ENCODE results near the gene LARP1. TPM values are rescaled to one million over a fixed set of nuclear protein-coding genes. Genes with fewer than 3 reads are reported as not detected.

The LARP1 gene
- total and polyA plus RNA-seq, 9 of the 15 experiments (the other 6 are each of a cell fraction or from before 2014, with no cell fraction given): 22.6 to 300 (median 92.0) TPM

DNA sequence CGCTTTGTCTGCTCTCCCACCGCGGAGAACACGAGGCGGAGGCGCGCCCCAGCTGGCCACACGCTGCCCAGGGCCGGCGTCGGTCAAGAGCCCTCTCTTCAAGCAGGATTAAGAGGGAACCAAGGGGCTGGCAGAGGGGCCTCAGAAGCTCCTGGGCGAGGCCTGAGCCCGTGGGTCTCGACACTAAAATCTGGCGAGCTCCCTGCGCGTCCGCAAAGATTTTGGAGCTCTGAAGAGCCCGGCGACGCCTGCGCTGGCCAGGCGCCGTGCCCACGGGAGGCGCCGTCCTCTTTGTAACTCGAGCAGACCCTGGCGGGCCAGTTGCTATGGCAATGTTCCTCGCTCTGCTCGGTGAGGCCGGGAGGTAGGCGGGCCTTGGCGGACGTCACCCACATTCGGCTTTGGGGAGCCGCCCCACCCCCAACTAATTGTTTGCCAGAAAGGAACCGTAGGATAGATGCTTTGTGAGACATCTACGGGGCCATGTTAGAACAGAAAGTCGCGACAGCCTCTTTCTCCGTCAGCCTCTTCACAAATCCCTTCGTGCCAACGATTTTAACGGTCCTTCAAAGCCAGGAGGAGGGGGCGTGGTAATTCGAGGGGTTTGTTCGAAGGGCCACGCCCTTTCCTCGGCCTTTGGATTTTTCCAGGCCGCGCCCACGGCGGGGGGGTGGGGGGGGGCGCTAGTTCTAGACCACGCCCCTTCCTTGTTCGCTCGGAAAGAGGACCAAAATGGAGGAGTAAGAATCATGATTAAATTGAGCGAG, 102.5 kb downstream of the LARP1 start (continued):
- TF ChIP-seq, protein P1, sequence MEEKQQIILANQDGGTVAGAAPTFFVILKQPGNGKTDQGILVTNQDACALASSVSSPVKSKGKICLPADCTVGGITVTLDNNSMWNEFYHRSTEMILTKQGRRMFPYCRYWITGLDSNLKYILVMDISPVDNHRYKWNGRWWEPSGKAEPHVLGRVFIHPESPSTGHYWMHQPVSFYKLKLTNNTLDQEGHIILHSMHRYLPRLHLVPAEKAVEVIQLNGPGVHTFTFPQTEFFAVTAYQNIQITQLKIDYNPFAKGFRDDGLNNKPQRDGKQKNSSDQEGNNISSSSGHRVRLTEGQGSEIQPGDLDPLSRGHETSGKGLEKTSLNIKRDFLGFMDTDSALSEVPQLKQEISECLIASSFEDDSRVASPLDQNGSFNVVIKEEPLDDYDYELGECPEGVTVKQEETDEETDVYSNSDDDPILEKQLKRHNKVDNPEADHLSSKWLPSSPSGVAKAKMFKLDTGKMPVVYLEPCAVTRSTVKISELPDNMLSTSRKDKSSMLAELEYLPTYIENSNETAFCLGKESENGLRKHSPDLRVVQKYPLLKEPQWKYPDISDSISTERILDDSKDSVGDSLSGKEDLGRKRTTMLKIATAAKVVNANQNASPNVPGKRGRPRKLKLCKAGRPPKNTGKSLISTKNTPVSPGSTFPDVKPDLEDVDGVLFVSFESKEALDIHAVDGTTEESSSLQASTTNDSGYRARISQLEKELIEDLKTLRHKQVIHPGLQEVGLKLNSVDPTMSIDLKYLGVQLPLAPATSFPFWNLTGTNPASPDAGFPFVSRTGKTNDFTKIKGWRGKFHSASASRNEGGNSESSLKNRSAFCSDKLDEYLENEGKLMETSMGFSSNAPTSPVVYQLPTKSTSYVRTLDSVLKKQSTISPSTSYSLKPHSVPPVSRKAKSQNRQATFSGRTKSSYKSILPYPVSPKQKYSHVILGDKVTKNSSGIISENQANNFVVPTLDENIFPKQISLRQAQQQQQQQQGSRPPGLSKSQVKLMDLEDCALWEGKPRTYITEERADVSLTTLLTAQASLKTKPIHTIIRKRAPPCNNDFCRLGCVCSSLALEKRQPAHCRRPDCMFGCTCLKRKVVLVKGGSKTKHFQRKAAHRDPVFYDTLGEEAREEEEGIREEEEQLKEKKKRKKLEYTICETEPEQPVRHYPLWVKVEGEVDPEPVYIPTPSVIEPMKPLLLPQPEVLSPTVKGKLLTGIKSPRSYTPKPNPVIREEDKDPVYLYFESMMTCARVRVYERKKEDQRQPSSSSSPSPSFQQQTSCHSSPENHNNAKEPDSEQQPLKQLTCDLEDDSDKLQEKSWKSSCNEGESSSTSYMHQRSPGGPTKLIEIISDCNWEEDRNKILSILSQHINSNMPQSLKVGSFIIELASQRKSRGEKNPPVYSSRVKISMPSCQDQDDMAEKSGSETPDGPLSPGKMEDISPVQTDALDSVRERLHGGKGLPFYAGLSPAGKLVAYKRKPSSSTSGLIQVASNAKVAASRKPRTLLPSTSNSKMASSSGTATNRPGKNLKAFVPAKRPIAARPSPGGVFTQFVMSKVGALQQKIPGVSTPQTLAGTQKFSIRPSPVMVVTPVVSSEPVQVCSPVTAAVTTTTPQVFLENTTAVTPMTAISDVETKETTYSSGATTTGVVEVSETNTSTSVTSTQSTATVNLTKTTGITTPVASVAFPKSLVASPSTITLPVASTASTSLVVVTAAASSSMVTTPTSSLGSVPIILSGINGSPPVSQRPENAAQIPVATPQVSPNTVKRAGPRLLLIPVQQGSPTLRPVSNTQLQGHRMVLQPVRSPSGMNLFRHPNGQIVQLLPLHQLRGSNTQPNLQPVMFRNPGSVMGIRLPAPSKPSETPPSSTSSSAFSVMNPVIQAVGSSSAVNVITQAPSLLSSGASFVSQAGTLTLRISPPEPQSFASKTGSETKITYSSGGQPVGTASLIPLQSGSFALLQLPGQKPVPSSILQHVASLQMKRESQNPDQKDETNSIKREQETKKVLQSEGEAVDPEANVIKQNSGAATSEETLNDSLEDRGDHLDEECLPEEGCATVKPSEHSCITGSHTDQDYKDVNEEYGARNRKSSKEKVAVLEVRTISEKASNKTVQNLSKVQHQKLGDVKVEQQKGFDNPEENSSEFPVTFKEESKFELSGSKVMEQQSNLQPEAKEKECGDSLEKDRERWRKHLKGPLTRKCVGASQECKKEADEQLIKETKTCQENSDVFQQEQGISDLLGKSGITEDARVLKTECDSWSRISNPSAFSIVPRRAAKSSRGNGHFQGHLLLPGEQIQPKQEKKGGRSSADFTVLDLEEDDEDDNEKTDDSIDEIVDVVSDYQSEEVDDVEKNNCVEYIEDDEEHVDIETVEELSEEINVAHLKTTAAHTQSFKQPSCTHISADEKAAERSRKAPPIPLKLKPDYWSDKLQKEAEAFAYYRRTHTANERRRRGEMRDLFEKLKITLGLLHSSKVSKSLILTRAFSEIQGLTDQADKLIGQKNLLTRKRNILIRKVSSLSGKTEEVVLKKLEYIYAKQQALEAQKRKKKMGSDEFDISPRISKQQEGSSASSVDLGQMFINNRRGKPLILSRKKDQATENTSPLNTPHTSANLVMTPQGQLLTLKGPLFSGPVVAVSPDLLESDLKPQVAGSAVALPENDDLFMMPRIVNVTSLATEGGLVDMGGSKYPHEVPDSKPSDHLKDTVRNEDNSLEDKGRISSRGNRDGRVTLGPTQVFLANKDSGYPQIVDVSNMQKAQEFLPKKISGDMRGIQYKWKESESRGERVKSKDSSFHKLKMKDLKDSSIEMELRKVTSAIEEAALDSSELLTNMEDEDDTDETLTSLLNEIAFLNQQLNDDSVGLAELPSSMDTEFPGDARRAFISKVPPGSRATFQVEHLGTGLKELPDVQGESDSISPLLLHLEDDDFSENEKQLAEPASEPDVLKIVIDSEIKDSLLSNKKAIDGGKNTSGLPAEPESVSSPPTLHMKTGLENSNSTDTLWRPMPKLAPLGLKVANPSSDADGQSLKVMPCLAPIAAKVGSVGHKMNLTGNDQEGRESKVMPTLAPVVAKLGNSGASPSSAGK (IDR thresholded peaks at IDR 0.05): peak; percentile 96
- TF ChIP-seq DIDO1 (tag; IDR thresholded peaks at IDR 0.05; ENCODE audit: low read depth) (no peak), ZBTB7A (IDR thresholded peaks at IDR 0.05; ENCODE audit: borderline replicate concordance, control insufficient read depth, low read depth, low read length) (peak; percentile 41; the same call in 1 of the 2 replicates), ETS2 (tag; IDR thresholded peaks at IDR 0.05; ENCODE audit: borderline replicate concordance, poor library complexity, severe bottlenecking) (no peak), SAP30 (IDR thresholded peaks at IDR 0.05; ENCODE audit: borderline replicate concordance, insufficient read depth, low read depth, low read length, poor library complexity, severe bottlenecking) (peak; percentile 84), HDAC2 (IDR thresholded peaks at IDR 0.05) (0 out of 2 replicates have a peak, but pooled peaks have one; percentile 65), CBX2 (IDR thresholded peaks at IDR 0.05; ENCODE audit: insufficient read depth, low read length, poor library complexity, severe bottlenecking) (no peak), ERF (CRISPR knock-in tag; IDR thresholded peaks at IDR 0.05) (peak; percentile 9; the same call in 1 of the 2 replicates)
- TF ChIP-seq, protein P2, sequence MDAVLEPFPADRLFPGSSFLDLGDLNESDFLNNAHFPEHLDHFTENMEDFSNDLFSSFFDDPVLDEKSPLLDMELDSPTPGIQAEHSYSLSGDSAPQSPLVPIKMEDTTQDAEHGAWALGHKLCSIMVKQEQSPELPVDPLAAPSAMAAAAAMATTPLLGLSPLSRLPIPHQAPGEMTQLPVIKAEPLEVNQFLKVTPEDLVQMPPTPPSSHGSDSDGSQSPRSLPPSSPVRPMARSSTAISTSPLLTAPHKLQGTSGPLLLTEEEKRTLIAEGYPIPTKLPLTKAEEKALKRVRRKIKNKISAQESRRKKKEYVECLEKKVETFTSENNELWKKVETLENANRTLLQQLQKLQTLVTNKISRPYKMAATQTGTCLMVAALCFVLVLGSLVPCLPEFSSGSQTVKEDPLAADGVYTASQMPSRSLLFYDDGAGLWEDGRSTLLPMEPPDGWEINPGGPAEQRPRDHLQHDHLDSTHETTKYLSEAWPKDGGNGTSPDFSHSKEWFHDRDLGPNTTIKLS (IDR thresholded peaks at IDR 0.05; ENCODE audit: borderline replicate concordance, low read depth): peak; percentile 43; the same call in 1 of the 2 replicates
